ENCODE measurements around the gene PDXK.

PDXK gene

GRCh38 chr21:43744725-43745124, 25.8 kb downstream of the PDXK start:
- no peak for DNase-seq

GRCh38 chr21:43745772-43746517, 27.0 kb downstream of the PDXK start:
- no peak for DNase-seq

GRCh38 chr21:43748622-43749021, 29.7 kb downstream of the PDXK start:
- no peak for DNase-seq

GRCh38 chr21:43749651-43750262, 30.8 kb downstream of the PDXK start:
- no peak for DNase-seq

- DNase-seq, result no peak
These were observed 31.6 kb downstream of the PDXK start for GRCh38 chr21:43750339-43751033.

GRCh38 chr21:43751955-43752591, 33.1 kb downstream of the PDXK start:
- no peak for DNase-seq

GRCh38 chr21:43752758-43753438, 34.0 kb downstream of the PDXK start:
- no peak for DNase-seq

- DNase-seq, result no peak
These were observed 34.5 kb downstream of the PDXK start for GRCh38 chr21:43753439-43753799.

DNA sequence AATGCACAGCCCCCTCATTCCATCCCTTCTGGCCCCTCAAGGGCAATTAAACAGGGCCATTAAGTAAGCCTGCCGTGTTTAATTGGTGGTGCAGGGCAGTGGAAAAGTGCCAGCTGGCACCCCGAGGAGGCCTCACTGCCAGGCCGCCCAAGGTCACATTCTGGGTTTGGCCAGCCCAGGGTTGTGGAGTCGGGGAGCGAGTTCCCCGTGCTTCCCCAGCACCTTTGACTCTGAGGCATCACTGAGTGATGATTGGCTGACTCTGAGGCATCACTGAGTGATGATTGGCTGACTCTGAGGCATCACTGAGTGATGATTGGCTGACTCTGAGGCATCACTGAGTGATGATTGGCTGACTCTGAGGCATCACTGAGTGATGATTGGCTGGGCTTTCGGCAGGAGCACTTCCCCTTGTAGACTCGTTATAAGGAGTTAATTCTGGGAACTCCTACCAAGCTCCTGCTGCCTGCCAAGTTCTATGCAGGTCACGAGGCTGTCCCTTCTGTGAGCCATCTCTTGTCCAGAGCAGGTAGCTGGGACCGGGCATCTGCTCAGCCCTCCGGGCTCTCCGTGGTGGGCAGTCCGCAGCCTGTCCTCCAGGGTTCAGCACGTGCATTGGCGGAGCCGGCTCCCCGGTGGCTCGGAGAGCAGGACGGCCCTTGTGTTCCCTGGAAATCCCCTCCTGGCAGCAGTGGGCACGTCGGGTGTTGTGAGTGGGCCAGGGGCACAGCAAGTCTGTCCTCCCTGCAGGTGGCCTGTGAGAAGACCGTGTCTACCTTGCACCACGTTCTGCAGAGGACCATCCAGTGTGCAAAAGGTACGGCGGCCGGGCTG, 36.2 kb downstream of the PDXK start:
- DNase-seq, result no peak

DNA sequence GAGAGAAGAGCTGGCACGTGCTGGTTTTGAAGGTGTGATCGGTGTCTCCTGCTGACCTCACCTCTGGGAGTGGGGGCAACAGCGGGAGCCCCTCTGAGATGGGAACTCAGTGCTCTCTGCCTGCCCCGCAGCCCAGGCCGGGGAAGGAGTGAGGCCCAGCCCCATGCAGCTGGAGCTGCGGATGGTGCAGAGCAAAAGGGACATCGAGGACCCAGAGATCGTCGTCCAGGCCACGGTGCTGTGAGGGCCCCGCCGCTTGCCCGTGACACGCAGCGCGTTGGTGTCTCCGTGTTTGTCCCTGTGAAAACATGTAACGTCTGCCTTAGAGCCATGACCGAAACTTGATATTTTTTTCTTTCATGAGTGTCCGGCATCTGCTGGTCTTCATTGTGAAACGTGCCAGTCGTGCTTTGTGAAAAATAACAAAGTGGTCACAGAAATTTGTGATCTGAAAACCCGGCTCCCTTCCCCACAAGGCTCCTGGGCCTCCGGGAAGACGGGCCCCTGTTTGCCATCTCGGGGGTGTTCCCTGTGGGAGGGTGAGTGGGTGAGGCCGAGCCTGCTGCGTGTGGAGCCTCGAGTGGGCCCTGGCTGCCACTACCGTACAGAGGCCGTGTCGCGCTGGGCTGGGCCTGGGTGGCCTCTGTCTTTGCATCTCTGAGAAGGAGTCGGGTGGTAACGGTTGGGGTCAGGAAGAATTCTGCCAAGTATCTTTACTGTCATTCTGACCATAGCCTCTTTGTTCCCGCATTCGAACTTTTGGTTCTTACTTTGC, 37.1 kb downstream of the PDXK start:
- no peak for DNase-seq

DNA sequence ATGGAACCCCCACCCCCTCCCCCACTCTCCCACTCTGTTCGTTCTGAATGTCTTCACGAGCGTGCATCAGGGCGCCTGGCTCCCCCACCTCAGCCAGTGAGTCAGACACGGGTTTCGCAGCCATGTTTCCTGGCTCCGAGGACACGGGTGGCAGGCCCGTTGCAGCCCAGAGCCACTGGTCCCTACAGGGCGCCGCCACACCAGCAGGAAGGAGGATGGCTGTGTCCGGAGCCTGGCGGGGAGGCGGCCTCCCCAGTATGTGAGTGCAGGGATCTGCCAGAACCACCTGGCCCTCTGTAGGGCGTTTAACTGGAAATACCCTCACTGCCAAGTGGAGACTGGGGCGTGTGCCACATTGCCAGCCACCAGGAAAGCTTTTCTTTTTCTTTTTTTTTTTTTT, 38.7 kb downstream of the PDXK start:
- DNase-seq, result no peak

GRCh38 chr21:43758111-43758641, 39.2 kb downstream of the PDXK start:
- DNase-seq, result no peak

DNA sequence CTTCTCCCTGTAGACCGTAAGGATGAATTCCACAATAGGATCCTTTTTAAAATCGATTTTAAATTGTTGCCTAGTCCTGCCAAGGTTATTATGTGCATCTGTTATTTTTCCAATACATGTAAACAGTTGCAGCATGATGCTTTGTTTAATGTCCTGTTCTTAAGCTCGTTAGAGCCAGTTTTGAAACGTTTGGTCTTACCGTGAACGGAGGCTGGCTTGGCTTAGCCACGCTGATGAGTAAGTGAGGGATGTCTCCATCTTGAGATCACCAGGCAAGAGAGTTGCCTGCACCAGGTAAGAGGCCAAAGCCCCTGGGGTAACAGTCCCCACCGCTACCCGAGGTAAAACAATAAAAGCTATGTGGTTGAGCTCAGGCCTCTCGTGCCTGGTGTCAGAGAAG, 39.9 kb downstream of the PDXK start:
- DNase-seq, result no peak

DNA sequence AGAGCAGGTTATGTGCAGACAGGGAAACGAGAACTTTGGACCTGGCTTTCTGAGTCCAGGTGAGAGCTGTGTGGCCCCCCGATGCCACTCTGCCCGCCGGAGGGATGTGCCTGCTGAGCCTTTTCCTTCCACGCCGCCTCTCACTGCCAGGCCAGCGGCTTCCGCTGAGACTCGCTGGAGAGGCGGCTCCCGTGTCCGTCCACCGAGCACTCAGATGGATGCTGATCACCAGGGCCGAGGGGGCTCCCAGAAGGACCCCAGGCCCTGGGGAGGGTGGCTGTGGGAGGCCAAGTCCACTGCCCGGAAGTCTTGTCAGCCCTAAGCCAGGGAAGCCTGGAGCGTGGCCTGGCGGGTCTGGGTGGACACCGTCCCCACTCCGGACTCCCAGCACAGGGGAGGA, 40.7 kb downstream of the PDXK start:
- no peak for DNase-seq

GRCh38 chr21:43760391-43760958, 41.5 kb downstream of the PDXK start:
- DNase-seq, result no peak

- no peak for DNase-seq
These were observed 43.0 kb downstream of the PDXK start for GRCh38 chr21:43761886-43762285.

- DNase-seq, result no peak
These were observed 43.6 kb downstream of the PDXK start for GRCh38 chr21:43762303-43763128.

DNA sequence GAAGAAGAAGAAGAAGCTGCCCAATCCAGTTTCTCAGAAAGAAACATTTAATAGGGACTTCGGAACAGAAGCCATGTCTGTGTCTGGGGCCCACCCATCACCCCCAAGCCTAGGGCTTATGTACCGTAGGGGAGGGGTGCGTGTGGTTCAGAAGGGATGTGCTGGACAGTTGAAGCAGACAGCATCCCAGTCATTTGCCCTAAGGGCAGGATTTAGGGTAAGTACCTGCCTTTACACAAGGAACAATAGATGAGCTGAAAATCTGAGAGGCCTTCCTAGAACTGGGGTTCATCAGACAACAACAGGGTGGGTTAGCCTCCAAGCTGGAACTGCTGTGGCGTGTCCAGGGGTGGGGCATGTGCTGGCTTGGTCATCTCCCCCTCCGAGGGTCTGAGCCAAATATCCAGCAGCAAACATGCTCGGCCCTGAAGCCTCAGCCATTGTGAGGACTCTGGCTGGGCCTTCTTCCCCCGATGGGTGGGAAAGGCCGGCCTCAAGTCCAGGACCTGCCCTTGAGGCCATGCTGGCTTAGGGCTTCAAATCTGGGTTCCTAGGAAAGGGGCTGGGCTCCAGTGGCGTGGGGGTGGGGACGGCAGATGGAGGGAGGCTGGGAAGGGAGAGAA, 45.1 kb downstream of the PDXK start:
- no peak for DNase-seq
